GM18519 (cell line): Measurements from ENCODE around the gene GNLY.
"Not testable (repeated sequence)": the region's sequence is repeated elsewhere in the genome, so short reads cannot be mapped to it uniquely, and the experiment has no call there.

Source experiments
- ATAC-seq: cut with Tn5 transposase; IDR thresholded peaks from one replicate; pipeline ENCODE4 v1.9.1; 2021; ENCODE audit warnings: mild to moderate bottlenecking, moderate library complexity; ENCODE audit not compliant: unreplicated experiment, low FRiP score

GNLY gene

DNA sequence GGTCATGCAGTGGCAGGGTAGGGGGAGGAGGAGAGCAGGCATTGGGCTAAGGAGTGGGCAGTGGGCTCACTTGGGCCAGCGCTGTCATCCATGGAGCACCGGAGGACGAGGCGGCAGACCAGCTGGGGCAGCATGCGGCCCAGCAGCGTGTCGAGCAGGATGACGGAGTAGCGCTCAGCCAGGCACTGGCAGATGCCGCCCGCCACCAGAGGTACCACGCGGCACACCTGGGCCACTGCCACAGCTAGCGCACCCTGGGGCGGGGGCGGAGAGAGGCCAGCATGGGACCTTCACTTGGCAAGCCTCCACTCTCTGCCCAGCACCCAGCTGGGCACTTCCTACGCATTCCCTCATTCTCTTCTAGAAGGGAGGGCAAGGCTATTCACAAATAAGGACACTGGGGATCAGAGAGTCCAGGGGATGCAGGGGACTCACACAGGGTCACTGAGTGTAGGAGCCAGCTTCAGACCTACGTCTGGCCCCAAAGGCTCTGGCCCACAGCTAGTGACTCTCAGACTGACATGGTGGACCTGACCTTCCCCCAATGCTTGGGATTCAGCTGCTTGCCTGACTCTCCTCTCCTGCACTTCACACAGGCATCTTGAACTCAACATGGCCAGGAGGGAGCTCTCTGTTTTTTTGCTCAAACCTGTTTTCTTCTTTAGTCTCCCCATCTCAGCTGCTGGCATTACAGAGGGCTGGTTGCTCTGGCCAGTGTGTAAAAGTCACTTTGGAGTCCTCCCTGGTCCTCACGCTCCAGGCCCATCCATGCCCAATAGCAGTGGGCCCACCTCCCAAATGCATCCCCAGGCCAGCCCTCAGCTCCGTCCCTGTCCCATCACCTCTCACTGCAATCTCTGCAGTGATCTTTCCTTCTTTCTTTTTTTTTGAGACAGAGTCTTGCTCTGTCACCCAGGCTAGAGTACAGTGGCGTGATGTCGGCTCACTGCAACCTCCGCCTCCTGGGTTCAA lies 30.3 kb upstream of the GNLY start:
- no peak for ATAC-seq

DNA sequence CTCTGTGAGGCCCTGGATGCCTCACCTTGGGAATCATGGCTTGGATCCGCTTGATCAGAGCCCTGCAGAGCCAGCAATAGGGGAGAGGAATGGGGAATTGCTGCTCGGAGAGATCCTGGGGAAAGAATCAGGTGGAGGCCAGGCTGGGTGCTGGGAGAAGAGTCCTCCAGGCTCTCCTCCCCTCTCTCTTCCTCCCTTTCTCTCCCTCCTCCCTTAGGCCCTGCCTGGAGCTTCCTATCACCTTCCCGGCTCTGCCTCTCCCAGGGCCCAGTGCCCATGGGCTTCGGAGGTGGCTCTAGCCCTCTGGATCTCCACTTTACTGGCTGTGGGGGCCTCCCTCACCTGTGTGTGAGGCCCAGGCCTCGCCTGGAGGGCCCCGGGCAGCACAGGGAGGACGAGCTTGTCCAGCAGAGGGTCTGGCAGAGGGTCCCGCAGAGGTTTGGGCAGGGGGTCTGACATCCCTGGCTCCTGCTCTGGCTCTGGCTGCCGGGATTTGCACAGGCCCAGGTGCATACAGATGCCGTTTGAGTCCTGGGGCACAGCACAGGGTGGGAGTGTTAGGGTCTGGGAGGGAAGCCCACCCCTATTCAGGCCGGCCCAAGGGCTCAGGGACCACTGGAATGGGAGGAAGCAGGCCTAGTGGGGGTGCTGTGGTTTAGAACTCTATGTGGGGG lies 28.8 kb upstream of the GNLY start:
- ATAC-seq: no peak

DNA sequence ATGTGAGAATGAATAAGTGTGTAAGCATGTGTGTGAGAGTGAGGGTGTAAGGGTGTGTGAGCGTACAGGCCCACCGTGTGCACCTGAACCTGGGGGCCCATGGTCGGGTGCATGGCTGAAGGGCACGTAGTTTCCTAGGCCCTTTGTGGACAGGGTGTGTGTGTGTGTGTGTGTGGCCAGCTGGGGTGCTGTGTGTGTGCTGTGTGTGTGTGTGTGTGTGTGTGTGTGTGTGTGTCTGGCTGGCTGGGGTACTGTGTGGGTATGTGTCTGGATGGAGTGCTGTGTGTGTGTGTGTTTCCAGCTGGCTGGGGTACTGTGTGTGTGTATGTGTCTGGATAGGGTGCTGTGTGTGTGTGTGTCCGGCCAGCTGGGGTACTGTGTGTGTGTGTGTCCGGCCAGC lies 28.1 kb upstream of the GNLY start:
- no peak for ATAC-seq

DNA sequence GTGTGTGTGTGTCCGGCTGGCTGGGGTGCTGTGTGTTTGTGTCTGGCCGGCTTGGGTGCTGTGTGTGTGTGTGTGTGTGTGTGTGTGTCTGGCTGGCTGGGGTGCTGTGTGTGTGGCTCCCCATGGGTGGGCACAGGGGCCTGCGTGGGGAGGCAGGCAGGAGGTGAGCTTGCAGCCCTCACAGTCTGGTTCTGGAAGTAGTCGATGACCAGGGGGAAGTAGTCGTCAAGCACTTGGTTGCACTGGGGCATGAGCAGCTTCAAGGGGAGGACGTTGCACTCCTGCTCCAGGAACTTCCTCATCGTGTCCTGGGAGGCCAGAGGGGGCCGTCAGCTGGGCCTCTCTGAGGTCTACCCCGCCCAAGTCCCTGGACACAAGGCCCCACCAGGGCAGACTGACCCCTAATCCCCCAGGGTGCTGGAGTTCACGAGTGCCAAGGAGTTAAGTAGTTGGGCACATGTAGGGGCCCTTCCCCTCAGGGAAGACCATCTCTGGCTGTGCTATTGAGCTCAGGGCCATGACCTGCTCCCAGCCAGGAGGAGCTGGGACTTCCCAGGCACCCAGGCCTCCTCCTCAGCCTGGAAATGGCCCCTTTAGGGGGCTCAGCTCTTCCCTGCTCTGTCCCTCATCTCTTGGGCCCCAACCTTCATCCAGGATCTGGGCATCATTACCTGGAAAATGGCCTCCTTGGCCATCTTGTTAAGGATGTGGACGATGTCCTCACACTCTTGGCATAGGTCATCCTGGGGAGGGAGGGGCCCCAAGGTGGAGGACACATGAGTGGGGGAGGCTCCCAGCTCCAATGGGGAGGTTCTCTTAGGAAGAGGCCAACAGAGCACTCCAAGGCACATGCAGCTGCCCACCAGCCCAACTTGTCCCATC lies 27.5 kb upstream of the GNLY start:
- no peak for ATAC-seq

DNA sequence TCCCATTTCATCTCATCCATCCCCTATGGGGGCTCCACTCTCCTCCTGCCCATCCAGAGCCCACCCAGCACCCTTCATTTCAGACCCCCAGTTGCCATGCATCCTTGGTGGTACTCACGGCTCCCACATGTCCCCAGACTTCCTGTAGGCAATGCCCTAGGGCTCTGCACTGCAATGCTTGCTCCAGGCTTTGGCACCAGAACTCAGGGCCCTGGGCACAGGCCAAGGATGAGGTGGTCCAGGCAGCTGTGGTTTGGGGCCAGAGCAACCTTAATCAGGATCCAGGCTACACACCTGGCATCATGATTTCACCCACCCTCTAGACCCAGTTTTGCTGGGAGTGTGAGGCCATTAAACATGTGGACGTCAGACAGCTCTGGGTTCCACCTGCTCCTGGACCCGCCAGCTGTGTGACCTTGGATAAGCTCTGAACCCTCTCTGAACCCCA lies 26.6 kb upstream of the GNLY start:
- no peak for ATAC-seq

DNA sequence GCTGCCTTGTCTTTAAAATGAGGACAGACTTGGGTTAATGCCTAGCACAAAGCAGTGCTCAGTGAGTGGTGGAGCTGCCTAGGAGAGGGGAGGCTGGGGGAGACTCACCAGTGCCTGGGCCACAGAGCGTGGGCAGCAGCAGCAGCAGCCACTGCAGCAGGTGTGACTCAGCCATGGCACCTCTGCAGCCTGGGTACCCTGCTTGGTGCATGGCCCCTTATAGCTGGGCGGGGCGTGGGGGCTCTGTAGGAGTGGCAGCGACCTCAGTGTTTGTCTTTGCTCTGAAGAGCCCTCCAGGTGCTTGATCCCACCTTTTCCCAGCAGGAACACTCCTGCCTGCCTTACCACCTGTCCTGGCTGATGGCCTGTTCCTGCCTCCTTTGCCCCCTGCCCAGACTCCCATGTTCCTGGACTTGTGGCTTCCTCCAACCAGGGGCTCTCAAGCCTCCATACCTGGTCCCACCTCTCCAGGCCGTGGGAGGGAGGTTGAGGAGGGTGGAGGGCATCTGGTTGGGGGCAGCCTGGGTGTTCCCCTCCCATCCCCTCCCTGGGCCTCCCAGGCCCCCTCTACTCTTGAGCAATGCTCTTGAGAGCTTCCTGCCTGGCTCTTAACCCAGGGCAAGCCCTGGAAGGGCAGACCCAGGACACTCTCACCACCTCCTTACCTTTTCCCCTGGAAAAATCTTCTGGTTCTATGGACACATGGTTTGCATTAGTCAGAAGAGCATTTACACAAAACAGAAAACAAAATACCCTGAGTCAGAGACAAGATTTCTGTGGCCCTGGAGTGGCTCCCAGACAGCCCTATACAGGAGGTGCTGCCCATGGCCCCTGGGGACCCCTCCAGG lies 25.9 kb upstream of the GNLY start, which contains the start of gene SFTPB:
TSS of gene SFTPB (minus strand) at position 191 of the 848 bp plus-strand sequence. CDS start at position 175, 16 bp downstream.
- ATAC-seq: no peak

DNA sequence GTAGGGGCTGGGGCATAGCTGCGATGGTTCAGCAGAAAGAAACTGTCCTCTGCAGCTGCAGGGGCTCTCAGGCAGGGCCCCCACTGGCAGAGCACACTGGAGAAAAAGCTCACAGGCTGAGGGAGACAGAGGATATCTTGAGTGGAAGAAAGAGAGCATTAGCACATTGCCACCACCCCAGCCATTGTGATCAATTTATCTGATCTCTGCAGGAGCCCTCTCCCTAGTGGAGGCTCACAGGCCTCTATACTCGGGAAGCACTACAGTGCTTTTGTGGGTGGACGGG lies 25.4 kb upstream of the GNLY start:
- ATAC-seq: no peak

DNA sequence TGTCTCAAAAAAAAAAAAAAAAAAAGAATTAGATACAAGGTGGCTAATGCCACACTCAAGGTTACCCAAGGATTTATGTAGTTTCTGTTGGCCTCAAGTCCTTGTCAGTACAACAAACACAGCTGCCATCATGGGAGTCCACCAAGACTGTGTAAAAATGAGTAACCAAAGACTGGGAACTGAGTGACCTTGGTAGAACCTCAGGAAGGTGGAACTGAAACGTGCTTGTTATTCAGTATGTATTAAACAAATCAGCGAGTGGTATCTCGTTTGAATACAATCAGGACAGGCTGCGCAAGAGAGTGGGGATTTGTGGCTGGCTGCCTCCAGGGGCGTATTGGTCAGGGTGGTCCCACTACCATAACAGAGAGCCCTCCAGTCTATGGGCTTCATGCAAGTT lies 24.6 kb upstream of the GNLY start:
- ATAC-seq: no peak

DNA sequence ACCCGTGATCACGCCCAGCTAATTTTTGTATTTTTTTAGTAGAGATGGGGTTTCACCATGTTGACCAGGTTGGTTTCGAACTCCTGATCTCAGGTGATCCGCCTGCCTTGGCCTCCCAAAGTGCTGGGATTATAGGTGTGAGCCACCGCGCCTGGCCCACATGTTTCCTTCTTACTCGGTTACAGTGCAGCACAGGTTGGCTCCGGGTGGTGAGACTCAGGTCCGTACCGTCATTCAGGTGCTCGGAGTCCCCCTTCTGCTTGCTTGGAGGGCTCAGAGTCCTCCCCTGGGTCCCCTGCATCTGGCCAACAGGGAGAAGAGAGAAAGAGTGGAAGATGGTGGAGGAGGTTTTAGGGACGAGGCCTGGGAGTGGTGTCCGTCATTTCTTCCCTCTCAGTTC lies 23.7 kb upstream of the GNLY start:
- not testable (repeated sequence) for ATAC-seq

DNA sequence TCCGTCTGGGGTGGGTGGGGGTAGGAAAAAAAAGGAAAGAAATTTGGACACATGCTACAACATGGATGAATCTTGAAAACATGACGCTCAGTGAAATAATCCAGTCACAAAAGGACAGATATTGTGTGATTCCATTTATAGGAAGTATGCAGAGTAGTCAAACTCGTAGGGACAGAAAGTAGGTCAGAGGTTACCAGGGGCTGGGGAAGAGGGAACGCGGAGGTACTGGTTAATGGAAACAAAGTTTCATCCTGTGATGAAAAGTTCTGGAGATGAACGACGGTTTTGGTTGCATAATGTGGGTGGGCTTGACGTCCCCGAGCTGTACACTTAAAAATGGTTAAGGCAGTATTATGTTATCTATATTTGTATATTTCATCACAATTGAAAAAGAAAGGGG lies 21.7 kb upstream of the GNLY start:
- no peak for ATAC-seq

DNA sequence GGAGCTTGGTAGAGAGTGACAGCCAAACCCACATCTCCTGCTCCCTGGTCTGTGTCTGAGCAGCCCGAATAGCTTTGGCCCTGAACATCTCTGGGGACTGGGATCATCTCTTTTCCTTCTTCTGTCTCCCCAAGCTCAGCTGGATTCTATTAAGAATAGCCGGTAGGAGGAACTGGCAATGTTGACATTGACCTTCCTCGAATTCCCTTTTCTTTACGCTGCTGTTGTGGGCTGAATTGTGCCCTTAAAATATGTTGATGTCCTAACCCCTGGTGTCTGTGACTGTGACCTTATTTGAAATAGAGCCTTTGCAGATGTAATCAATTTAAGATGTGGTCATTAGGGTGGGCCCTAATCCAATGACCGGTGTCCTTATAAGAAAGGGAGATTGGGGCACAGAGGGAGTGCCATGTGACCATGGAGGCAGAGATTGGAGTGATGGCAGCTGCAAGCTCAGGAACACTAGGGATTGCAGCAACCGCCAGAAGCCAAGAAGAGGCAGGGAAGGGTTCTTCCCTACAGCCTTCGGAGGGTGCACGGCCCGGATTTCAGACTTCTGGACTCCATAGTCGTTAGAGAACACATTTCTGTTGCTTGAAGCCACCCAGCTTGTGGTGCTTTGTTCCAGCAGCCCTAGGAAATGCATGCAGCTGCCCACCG lies 20.3 kb upstream of the GNLY start:
- ATAC-seq: no peak

DNA sequence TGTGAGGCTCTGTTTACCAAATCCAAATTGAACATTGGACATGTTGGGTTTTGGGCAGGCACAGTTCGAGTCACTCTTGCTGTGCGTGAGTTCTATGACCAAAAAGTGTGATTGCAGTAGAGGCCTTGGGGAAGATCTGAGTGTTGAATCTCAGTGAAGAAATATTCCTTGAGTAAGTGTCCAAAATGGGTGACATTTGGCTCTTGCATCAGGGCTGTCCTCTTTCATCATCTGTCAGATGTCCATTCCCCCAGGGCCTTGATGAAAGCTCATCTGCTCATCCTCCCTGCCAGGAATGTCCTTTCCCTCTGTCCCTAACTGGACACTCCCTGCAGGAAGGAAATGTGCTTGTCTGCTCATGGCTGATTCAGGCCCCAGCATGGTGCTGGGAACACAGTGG lies 19.7 kb upstream of the GNLY start:
- ATAC-seq: no peak

DNA sequence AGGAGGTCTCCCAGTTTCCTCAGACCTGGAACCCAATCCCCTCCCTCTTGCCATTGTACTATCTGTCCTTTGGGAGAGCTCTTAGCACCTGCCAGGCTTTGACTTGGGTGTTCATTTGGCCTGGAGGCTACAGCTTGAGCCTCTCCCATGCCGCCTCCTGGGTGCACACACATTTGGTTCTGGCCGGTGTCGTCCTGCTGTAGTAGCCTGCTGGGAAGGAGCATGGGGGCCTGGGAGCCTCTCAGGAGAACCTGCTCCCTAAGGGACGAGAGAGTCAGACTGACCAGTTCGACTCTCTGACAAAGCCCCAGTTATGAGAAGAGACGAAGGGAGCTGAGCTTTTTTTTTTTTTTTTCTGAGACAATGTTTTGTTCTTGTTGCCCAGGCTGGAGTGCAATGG lies 18.7 kb upstream of the GNLY start:
- ATAC-seq: no peak

DNA sequence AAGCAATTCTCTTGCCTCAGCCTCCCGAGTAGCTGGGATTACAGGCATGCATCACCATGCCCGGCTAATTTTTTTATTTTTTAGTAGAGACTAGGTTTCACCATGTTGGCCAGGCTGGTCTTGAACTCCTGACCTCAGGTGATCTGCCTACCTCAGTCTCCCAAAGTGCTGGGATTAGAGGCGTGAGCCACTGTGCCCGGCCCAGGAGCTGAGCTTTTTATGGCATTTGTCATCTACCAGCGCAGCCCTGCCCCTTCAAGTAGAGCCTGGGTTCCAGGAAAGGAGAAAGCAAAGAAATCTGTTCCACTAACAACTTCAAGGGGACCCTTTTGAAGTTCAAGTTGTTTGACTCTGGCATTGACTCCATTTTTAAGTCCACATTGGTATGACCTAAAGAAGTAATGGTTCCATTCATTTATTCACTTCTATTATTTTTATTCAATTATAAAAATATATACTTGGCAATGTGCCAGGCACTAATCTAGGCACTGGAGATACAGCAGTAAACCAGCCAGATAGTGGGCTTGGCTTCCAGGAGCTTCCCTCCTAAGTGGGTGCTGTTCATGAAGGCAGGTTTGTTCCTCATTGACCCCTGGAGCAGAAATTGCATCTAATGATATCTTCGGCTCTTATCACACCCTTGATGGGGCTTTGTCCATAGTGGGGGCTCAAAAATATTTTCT lies 18.2 kb upstream of the GNLY start:
- no peak for ATAC-seq

DNA sequence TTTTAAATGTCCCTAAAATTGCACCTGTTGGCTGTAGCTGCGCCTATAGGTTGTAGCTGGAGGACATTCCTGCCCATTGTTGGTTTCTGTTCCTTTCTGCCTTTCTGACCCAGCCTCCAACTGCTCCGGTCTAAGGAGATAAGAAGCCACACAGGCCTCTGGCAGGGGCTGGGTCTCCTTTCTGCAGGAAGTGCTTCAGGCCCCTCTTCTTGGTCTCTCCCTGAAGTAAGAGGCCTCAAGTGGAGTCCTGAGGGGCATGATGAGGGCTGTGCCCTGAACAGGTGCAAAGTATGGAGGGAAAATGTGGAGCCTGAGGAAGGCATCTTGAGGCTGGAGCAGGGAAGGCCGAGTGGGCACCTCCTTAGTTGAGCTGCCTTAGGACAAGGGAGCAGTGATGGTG lies 15.8 kb upstream of the GNLY start:
- ATAC-seq: no peak

DNA sequence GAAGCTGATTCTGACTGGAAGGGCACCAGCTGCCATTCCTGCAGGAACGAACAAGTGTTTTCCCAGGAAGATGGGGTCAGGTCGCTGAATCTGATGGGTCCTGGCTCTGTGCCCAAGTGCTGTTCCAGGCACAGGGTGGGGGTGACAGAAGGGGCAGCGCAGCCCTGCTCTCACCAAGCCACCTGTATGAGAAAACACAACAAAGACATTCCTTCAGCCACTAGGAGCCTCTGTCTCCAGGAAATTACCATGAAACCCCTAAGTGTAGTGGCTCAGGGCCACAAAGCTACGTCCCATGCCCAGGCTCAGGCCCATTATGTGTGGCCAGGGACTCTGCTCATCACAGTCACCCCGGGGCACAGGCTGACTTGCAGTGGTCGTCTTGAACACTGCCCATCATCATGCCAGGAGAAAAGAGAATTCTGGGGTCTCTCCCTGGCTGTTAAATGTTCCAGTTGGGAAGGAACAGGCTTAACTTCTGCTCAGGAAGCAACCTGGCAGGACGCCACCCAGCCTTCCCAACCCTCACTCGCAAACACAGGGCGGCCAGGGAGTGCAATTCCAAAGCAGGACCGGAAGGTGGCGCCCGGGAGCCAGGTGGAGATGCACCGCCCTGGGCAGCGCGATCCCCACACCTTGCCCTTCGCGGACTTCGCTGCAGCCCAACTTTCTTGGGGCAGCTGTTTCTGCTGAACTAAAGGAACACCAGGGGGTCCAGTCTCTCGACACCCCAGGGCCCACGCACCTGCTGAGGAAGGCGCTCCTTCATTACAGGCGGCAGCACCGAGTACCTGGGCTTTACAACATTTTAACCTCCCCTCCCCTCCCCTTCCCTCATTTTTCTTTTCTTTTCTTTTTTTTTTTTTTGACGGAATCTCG lies 15.1 kb upstream of the GNLY start:
- peak; percentile 46 for ATAC-seq

DNA sequence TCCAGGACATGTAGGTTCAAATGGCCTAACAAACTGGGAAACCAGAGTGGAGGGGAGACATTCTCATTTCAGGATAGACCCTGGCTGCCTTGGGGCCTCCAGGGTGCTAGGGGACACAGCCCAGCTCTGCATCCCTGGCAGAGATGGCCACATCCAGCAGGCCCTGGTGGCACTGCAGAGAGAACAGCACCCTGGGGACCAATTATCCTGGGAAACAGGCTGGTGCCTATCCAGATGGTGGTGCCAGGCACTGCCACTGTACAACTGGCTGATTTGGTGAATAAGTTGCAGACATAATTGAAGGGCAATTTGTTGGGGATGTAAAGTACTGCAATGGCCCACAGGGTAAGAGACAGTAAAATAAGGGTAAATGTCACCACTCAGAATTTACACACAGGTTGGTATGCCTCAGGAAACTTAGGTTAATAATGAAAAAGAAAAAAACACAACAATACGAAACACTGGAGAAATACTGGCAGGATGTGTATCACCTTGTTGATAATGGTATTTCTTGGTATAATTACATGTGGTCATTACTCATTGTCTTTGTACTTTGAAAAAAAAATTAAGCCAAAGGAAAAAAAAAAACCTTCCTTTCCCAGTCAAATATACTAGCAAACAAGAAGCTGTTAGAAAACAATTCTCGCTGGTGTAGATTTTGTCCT lies 13.3 kb upstream of the GNLY start:
- no peak for ATAC-seq

DNA sequence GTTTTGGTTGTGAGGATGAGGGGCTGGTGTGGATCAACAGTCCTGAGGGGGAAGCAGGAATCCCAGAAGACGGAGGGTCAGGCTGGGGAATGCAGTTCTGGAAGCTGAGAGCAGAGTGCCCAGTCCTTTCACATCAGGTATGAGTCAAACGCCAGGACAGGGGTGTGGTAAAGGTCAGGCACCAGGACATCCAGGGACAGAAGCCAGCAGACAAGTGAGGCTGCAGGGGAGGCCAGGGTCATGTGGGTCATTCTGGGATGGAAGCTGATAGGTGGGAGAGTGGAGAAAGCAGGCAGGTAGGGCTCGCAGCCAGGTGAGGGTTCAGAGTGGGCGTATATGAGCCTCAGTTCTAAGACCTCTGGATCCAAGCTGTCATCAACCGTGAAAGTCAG lies 12.8 kb upstream of the GNLY start:
- no peak for ATAC-seq
